ENCODE data around the gene PTPRK. TPM values are rescaled to one million over a fixed set of nuclear protein-coding genes. Genes with fewer than 3 reads are reported as not detected.

Gene PTPRK
- total and polyA plus RNA-seq, 2 donors (not counting 1 experiment from before 2014, with no cell fraction given), result 19.4 to 75.5 TPM

DNA sequence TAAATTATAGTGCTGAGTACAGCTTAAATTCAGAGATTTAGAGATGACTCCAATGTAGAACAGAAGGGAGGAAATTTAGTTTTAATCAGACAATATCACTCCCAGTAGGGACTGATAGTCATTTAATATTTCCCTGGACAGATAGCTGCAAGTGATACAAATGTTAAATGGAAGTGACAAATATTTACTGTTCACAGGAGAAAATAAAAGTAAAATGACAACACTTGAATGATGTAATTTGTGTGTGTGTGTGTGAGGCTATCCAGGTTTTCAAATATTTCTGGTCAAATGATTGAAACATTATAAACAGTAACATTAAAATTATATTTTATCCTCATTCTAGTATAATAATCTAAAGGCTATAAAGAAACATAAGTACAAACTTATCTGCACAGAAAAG lies 399.2 kb downstream of the PTPRK start:
- H4K20me1 ChIP-seq (ENCODE audit: control insufficient read depth, extremely low read depth, insufficient read depth, low read length), result no peaks in the 10 kb centered on the region
- no peak overlapping the region for H3K4me2 ChIP-seq (ENCODE audit: extremely low read depth, insufficient read depth, low read length)
- H3K36me3 ChIP-seq (ENCODE audit: control insufficient read depth, insufficient read depth, low read length), result no peaks in the 10 kb centered on the region
- no peak overlapping the region for H3K9ac ChIP-seq (ENCODE audit: insufficient read depth, low read length)
- H2AFZ ChIP-seq (ENCODE audit: low read length), result no peak overlapping the region
- no peak overlapping the region for H3K4me3 ChIP-seq (replicated peaks in 1 of 4; ENCODE audit: control extremely low read depth in 1 of 4, insufficient read depth in 1 of 4, low read depth in 3 of 4, low read length in 4 of 4)
- H3K27me3 ChIP-seq (ENCODE audit: control insufficient read depth, insufficient read depth, low read length), result no peaks in the 10 kb centered on the region
- no peak for DNase-seq (ENCODE audit: low read depth in 2 of 2)
- H3K79me2 ChIP-seq (ENCODE audit: control insufficient read depth, insufficient read depth, low read length), result no peaks in the 10 kb centered on the region
- TF ChIP-seq, protein P1, sequence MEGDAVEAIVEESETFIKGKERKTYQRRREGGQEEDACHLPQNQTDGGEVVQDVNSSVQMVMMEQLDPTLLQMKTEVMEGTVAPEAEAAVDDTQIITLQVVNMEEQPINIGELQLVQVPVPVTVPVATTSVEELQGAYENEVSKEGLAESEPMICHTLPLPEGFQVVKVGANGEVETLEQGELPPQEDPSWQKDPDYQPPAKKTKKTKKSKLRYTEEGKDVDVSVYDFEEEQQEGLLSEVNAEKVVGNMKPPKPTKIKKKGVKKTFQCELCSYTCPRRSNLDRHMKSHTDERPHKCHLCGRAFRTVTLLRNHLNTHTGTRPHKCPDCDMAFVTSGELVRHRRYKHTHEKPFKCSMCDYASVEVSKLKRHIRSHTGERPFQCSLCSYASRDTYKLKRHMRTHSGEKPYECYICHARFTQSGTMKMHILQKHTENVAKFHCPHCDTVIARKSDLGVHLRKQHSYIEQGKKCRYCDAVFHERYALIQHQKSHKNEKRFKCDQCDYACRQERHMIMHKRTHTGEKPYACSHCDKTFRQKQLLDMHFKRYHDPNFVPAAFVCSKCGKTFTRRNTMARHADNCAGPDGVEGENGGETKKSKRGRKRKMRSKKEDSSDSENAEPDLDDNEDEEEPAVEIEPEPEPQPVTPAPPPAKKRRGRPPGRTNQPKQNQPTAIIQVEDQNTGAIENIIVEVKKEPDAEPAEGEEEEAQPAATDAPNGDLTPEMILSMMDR (conservative IDR thresholded peaks at IDR 0.05 in 1 of 2, IDR thresholded peaks at IDR 0.05 in 1 of 2; ENCODE audit: low read depth in 1 of 2, low read length in 2 of 2), result no peak
- no peak for TF ChIP-seq EZH2 (IDR thresholded peaks at IDR 0.05; ENCODE audit: low read length, missing control alignments)
- H3K4me1 ChIP-seq (ENCODE audit: control insufficient read depth, extremely low read depth, insufficient read depth, low read length), result no peaks in the 10 kb centered on the region
- no peak overlapping the region for H3K27ac ChIP-seq (ENCODE audit: insufficient read depth, low read length)
- no peaks in the 10 kb centered on the region for H3K9me3 ChIP-seq (ENCODE audit: control insufficient read depth, insufficient read depth, low read depth, low read length)

DNA sequence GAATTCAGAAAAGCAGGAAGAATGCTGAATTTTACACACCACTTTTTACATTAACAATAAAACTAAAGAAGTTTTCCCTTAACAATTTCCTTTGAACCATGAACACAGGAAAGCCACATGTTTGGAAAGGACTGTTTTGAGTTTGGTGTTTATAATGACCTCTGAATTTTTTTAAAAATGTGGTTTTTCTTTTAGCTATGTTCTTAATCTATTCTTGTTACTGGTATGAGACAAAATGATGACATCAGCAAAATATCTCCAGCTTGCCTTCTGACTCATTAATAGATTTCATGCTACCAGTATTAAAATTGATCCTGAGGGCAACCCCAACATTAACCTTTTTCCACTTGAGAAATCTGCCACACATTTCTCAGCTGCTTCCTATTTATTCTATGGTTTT lies 402.0 kb downstream of the PTPRK start:
- no peaks in the 10 kb centered on the region for H3K27me3 ChIP-seq (ENCODE audit: control insufficient read depth, insufficient read depth, low read length)
- no peaks in the 10 kb centered on the region for H3K79me2 ChIP-seq (ENCODE audit: control insufficient read depth, insufficient read depth, low read length)
- H3K4me2 ChIP-seq (ENCODE audit: extremely low read depth, insufficient read depth, low read length), result no peak overlapping the region
- H3K27ac ChIP-seq (ENCODE audit: insufficient read depth, low read length), result no peak overlapping the region
- no peaks in the 10 kb centered on the region for H3K4me1 ChIP-seq (ENCODE audit: control insufficient read depth, extremely low read depth, insufficient read depth, low read length)
- TF ChIP-seq EZH2 (IDR thresholded peaks at IDR 0.05; ENCODE audit: low read length, missing control alignments), result no peak
- TF ChIP-seq, protein P1 (conservative IDR thresholded peaks at IDR 0.05 in 1 of 2, IDR thresholded peaks at IDR 0.05 in 1 of 2; ENCODE audit: low read depth in 1 of 2, low read length in 2 of 2), result no peak
- H4K20me1 ChIP-seq (ENCODE audit: control insufficient read depth, extremely low read depth, insufficient read depth, low read length), result no peaks in the 10 kb centered on the region
- H3K9me3 ChIP-seq (ENCODE audit: control insufficient read depth, insufficient read depth, low read depth, low read length), result no peaks in the 10 kb centered on the region
- no peaks in the 10 kb centered on the region for H3K36me3 ChIP-seq (ENCODE audit: control insufficient read depth, insufficient read depth, low read length)
- no peak overlapping the region for H3K9ac ChIP-seq (ENCODE audit: insufficient read depth, low read length)
- no peak overlapping the region for H3K4me3 ChIP-seq (replicated peaks in 1 of 4; ENCODE audit: control extremely low read depth in 1 of 4, insufficient read depth in 1 of 4, low read depth in 3 of 4, low read length in 4 of 4)
- peak; percentile 74 to 86 for DNase-seq (ENCODE audit: low read depth in 2 of 2)
- no peak overlapping the region for H2AFZ ChIP-seq (ENCODE audit: low read length)

DNA sequence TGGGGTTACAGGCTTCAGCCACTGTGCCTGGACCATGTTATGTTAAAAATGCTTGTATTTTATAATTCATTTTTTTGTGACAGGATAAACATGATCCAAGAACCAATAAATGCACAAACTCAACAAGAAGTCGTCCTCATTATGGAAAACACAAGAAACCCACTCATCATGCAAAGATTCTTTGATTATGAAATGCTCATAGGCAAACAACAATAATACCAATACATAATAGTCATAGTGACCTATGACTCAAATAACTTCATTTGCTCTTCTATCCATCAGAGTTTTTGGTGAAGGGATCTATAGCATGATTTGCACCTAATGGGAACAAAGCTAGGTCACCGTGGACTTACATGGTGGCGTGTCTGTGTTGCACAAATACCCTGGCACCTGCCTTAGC lies 402.5 kb downstream of the PTPRK start:
- no peak for DNase-seq (ENCODE audit: low read depth in 2 of 2)

More for the DNA sequence above, 402.5 kb downstream of the PTPRK start:
- no peak overlapping the region for H3K9ac ChIP-seq (ENCODE audit: insufficient read depth, low read length)
- no peak overlapping the region for H3K4me2 ChIP-seq (ENCODE audit: extremely low read depth, insufficient read depth, low read length)
- H3K27me3 ChIP-seq (ENCODE audit: control insufficient read depth, insufficient read depth, low read length), result no peaks in the 10 kb centered on the region
- H3K36me3 ChIP-seq (ENCODE audit: control insufficient read depth, insufficient read depth, low read length), result no peaks in the 10 kb centered on the region
- no peak overlapping the region for H2AFZ ChIP-seq (ENCODE audit: low read length)
- H3K4me1 ChIP-seq (ENCODE audit: control insufficient read depth, extremely low read depth, insufficient read depth, low read length), result no peaks in the 10 kb centered on the region
- H4K20me1 ChIP-seq (ENCODE audit: control insufficient read depth, extremely low read depth, insufficient read depth, low read length), result no peaks in the 10 kb centered on the region
- no peak overlapping the region for H3K4me3 ChIP-seq (replicated peaks in 1 of 4; ENCODE audit: control extremely low read depth in 1 of 4, insufficient read depth in 1 of 4, low read depth in 3 of 4, low read length in 4 of 4)
- H3K9me3 ChIP-seq (ENCODE audit: control insufficient read depth, insufficient read depth, low read depth, low read length), result no peaks in the 10 kb centered on the region
- H3K27ac ChIP-seq (ENCODE audit: insufficient read depth, low read length), result no peak overlapping the region
- H3K79me2 ChIP-seq (ENCODE audit: control insufficient read depth, insufficient read depth, low read length), result no peaks in the 10 kb centered on the region
- TF ChIP-seq, protein P1 (conservative IDR thresholded peaks at IDR 0.05 in 1 of 2, IDR thresholded peaks at IDR 0.05 in 1 of 2; ENCODE audit: low read depth in 1 of 2, low read length in 2 of 2), result no peak
- TF ChIP-seq EZH2 (IDR thresholded peaks at IDR 0.05; ENCODE audit: low read length, missing control alignments), result no peak

Measured in fibroblast of lung (primary cell).